Urothelium cell line (cell line): ENCODE measurements around the gene AP1B1.

ENCODE experiments used
- DNase-seq: peaks from one replicate; pipeline ENCODE4 v3.0.0; 2011; ENCODE audit warnings: low spot score, mixed read lengths
- FAIRE-seq: peaks from 2 replicates; lab custom pipeline; 2011; peaks lifted over from hg19 to GRCh38; lab: Jason Lieb, UNC

Gene AP1B1

GRCh38 chr22:29334696-29335344 is 53.5 kb downstream of the AP1B1 start:
- no peak for DNase-seq
- no peak for FAIRE-seq

- no peak for FAIRE-seq
These were observed 54.2 kb downstream of the AP1B1 start for GRCh38 chr22:29334148-29334547.

DNA sequence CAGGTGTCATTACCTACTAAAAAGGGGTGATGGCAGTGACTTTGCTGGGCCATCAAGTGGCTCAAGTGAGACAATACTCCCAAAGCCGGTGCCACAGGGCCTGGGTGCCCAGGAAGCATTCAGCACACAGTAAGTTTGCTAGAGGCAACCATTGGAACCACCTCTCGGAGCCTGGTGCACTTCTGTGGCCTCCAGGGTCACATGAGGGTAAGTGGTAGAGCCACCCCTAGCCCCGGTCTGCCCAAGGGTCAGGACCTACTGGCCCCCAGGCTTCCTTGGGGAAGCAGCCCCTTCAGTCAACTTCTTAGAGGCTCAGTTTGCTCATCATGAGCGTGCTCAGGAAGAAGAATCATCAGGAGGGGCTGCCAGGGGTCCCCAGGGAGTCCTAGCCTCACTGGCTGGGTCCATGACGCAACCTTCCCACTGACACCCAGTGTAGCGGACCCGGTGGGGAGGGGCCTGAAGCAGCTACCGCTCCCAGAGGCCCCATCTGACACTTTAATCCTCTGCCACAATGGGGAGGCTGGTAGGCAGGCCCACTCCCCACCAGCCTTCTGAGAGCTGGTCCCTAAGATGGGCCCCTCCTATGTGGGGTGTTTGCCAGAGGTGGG is 55.4 kb downstream of the AP1B1 start:
- no peak for DNase-seq
- no peak for FAIRE-seq

More at GRCh38 chr22:29334148-29334547, 54.2 kb downstream of the AP1B1 start:
- DNase-seq: no peak

DNA sequence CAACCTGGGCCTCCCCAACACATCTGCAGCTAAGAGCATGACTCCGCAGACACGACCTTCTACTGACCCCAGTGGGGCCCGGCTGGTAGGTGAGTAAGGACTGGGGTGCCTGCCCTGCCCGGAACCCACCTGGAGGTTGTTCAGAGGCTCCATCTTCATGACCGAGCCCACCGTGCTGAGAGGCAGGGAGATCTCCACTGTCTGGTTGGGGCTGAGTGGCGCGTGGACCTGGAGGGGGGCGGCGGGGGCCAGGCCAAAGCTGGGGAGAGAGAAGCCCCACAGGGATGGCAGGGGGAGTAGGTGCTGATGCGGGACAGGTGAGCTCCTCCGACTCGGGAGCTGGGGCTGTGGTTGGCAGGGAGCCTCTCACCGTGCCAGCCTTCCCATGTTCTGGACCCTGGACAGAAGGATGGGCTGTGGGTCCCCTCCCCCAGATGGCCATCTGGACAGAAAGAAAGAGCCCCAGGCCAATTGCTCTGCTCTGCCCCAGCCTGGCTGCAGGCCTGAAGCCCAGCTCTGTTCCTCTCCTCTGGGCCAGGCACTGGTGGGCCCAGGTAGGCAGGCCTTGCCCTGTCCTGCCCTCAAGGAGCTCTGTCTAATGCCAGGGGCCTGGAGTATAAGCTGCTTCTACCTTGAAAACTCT is 56.6 kb downstream of the AP1B1 start:
- FAIRE-seq: no peak

GRCh38 chr22:29331213-29331612 is 57.2 kb downstream of the AP1B1 start:
- FAIRE-seq: no peak
- DNase-seq: no peak

More for the DNA sequence above, 56.6 kb downstream of the AP1B1 start:
- no peak for DNase-seq

DNA sequence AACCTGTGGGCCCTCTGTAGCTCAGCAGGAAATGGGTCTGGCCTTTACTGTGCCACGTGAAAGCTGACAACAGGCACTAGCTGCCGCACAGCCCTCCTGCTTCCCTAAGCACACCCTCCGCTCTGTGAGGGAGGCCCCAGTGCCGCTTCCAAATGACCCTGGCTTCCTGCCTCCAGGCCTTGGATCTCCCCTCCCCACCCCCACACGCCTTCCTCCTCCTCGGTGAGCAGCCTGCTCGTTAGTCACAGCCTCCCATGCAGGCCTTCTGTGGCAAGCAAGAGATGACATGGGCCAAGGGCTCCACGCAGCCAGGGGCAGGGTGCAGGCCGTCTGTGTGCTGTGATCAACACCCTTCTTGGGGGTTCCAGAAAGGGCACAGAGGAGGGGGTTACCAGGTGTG is 57.6 kb downstream of the AP1B1 start:
- DNase-seq: no peak
- FAIRE-seq: no peak

DNA sequence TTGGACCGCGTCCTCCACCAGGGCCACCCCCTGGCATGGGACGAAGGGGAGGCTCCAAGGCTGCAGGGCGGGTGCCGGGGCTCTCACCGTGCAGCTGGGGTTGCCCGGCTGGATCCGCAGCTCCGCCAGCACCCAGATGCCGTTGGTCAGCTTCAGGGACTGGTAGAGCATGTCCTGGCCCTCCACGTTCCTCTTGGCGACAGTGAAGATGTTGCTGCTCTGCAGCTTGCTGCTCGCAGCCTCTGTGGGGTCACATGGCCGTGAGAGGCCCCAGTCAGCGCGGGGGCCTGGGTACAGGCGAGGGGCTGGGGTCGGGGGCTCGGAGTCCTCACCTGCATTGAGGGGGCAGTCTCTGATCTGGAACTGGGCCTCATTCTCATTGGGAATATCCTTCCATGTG is 58.1 kb downstream of the AP1B1 start:
- DNase-seq (no peak), FAIRE-seq (no peak)

- DNase-seq (no peak), FAIRE-seq (no peak)
These were observed 58.8 kb downstream of the AP1B1 start for GRCh38 chr22:29329581-29329980.

GRCh38 chr22:29328566-29329500 is 59.5 kb downstream of the AP1B1 start:
- DNase-seq (peak; percentile 53), FAIRE-seq (no peak)

- DNase-seq: no peak
- FAIRE-seq: no peak
These were observed 60.3 kb downstream of the AP1B1 start for GRCh38 chr22:29328055-29328454.

GRCh38 chr22:29327089-29327764 is 61.1 kb downstream of the AP1B1 start:
- FAIRE-seq: no peak
- DNase-seq: no peak

DNA sequence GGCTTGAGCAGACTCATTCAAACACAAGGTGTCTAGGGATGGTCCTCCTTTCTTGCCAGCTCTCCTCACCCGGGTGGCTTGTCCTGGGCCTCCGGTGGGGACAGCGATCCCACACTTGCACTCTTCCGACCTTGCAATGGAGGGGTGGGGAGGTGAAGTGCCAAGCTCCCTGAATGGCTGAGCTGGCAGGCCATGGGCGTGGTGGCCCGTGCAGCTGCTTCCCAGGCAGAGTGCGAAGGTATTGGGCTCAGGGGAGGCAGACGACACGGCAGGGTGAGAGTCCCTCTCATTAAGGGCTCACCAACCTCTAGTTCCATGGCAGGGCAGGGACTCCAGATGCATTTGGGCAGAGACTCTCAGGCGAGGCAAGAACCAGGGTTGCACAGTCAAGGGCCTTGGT is 61.9 kb downstream of the AP1B1 start:
- FAIRE-seq: no peak
- no peak for DNase-seq

DNA sequence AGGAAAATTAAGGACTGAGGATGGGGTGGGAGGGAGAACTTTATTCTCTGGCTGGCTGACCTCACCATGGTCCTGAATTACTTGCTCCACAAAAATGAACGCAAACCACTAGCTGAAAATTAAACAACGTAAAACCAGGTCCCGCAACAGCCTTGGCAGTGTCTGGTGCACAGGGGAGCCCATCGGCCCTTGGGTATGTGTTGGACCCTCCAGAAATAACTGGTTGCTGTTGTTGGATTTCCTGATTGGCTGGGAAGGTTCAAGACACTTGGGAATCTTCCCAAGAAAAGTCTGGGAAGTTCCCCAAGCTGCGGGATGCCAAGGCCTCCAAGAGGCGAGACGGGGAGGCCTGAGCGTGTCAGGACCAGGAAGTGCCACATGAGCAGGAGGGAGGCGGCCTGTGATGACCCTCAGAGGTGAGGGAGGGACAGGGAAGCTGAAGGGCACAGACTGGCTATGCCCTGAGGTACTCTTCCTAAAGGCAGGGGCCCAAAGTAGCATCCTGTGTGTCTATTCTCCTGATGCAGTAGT is 62.5 kb downstream of the AP1B1 start:
- FAIRE-seq: no peak
- no peak for DNase-seq

DNA sequence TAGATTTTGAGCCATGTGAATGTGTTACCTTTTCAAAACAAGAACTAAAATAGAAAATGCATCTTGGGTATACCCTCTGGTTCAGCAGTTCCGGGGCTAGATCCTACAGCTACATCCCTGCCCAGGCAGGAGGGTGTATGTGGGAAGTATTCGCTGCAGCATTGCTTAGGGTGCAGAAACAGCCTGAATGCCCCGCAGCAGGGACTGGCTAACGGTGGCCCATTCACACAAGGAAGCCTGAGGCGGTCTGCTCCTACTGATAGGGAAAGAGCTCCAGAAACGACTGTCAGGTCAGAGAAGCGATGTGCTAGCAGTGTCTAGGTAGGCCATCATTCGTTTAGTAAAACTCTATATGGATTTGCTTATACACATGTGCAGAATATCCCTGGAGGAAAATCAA is 63.0 kb downstream of the AP1B1 start:
- DNase-seq: no peak
- no peak for FAIRE-seq

GRCh38 chr22:29323641-29324040 is 64.7 kb downstream of the AP1B1 start:
- no peak for FAIRE-seq
- no peak for DNase-seq

GRCh38 chr22:29320546-29320945 is 67.8 kb downstream of the AP1B1 start:
- FAIRE-seq (no peak), DNase-seq (no peak)

- DNase-seq (no peak), FAIRE-seq (peak; percentile 46)
These were observed 69.3 kb downstream of the AP1B1 start for GRCh38 chr22:29319072-29319471.

DNA sequence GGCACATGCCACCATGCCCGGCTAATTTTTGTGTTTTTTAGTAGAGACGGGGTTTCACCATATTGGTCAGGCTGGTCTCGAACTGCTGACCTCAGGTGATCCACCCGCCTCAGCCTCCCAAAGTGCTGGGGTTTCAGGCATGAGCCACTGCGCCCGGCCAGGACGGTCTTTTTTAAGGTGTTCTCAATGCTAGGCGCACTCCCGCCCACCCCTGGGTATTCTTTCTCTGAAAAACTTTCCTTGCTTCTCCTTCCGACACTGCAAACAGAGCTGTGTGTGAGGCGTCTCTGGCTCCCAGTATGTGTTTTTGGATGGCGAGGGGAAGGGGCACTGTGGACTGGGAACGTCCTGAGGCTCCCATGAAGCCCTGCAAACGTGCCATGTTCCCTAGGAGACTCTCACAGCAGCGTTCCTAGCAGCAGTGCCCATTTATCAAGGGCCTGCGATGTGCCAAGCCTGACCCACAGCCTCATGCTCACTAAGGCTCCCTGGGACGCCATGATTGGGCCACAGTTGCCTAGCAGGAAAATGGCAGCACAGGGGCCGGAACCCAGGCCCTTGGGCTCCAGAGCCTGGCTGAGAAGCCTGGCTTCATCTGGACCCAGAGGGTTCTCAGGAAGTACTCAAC is 70.4 kb downstream of the AP1B1 start:
- DNase-seq (no peak), FAIRE-seq (no peak)

DNA sequence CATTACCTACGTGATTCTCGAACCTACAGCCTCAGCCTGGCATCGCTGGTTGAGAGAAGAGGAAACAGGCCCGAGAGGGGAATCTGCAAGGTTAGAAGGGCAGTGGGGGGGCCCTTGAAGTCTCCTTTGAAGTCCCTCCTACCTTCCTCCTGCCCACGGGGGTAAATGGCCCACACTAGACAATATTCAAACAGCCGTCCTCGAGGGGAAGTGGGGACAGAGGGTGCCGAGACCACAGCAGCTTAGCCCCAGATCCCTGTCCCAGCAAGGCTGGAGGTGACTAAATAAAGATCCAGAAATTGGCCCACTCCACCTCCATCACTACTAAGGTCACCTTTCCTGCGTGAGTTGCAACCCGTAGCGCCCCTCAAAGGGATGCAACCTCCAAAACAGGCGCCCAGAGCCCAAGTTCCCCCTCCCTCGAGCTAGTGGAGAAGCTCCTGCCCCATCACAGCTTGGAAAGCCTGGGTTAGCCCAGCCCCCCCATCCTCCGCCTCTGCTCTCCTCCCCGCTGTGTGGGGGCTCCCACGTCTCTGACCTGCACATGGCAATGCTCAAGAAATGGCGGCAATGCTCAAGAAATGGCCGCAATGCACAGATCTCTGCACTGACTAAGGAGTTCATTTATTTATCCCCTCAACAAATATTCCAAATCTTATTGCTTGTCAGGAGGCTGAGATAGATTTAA is 72.1 kb downstream of the AP1B1 start:
- FAIRE-seq (no peak), DNase-seq (no peak)
